RWPE1 (cell line): ENCODE results near the gene MARVELD3.

ENCODE experiments used
- CTCF ChIA-PET: fragments of 350-600 bp; sonication (Branson Sonifier 250); formaldehyde crosslinking; extraction: SDS; loops from one replicate; lab custom pipeline; 2021; lab: Yijun Ruan, JAX
- POLR2A ChIA-PET: fragments of 400-600 bp; formaldehyde crosslinking; extraction: SDS; loops from one replicate; lab custom pipeline; 2020; ENCODE audit warnings: antibody characterized with exemption; ENCODE audit not compliant: low non-redundant PET; lab: Yijun Ruan, JAX
- DNase-seq: peaks from one replicate; pipeline ENCODE4 v3.0.0; 2012; ENCODE audit warnings: low spot score
- H3K27ac ChIP-seq: fragments of 450-650 bp; 2 replicates; pipeline ENCODE4 v1.5.1; 2017
- CTCF ChIP-seq: fragments of 450-650 bp; conservative IDR thresholded peaks from 2 replicates; pipeline ENCODE4 v1.5.1; 2017; ENCODE audit warnings: low read depth, mild to moderate bottlenecking

The MARVELD3 gene

GRCh38 chr16:71623597-71623996 is 2.4 kb upstream of the MARVELD3 start:
- ChIA-PET CTCF (no interaction called here), POLR2A (no interaction called here)
- no peak for DNase-seq
- TF ChIP-seq CTCF: no peak
- no peak overlapping the region for H3K27ac ChIP-seq

- TF ChIP-seq CTCF: no peak
- no peak for DNase-seq
- ChIA-PET CTCF (no interaction called here), POLR2A (no interaction called here)
- no peak overlapping the region for H3K27ac ChIP-seq
Observed at GRCh38 chr16:71625113-71625850, 702 bp upstream of the MARVELD3 start.

- no peak overlapping the region for H3K27ac ChIP-seq
- ChIA-PET POLR2A (no interaction called here), CTCF (no interaction called here)
- peak; percentile 69 for DNase-seq
- TF ChIP-seq CTCF: no peak
Observed at GRCh38 chr16:71626858-71627213, 852 bp downstream of the MARVELD3 start.

- ChIA-PET POLR2A (interaction anchor here (0.7 kb wide), 1 partner anchor 150 kb away, joined by 4 read pairs; no protein-coding TSS in a partner anchor), CTCF (no interaction called here)
- no peak for TF ChIP-seq CTCF
- DNase-seq: no peak
- H3K27ac ChIP-seq: no peak overlapping the region
Observed at GRCh38 chr16:71627731-71628181, 1.8 kb downstream of the MARVELD3 start.

GRCh38 chr16:71628810-71629209 is 2.8 kb downstream of the MARVELD3 start:
- DNase-seq: no peak
- no peak overlapping the region for H3K27ac ChIP-seq
- no peak for TF ChIP-seq CTCF
- CTCF ChIA-PET: interaction anchor here (0.6 kb wide), 1 partner anchor 20 kb away, joined by 3 read pairs; no protein-coding TSS in a partner anchor
- POLR2A ChIA-PET: no interaction called here

GRCh38 chr16:71629278-71630016 is 3.5 kb downstream of the MARVELD3 start:
- H3K27ac ChIP-seq: no peak overlapping the region
- ChIA-PET CTCF (no interaction called here), POLR2A (no interaction called here)
- TF ChIP-seq CTCF: no peak
- DNase-seq: no peak
